Osteocyte (in vitro differentiated cells): Measurements from ENCODE around the gene ALG1. TPM values are rescaled to one million over a fixed set of nuclear protein-coding genes. Genes with fewer than 3 reads are reported as not detected.
A peak's percentile ranks its signal among the peaks of the same experiment; 100 is the strongest.
"Not testable (repeated sequence)": the region's sequence is repeated elsewhere in the genome, so short reads cannot be mapped to it uniquely, and the experiment has no call there.

Experiments
- DNase-seq: peaks from one replicate; pipeline ENCODE4 v3.0.0; 2021; ENCODE audit warnings: mixed read lengths; ENCODE audit not compliant: unreplicated experiment; ENCODE audit errors: extremely low spot score
- H3K27ac Mint-ChIP-seq: one replicate; pipeline ENCODE4 v1.8.0; 2021; ENCODE audit warnings: mild to moderate bottlenecking, mixed read lengths; ENCODE audit not compliant: unreplicated experiment
- H3K27me3 Mint-ChIP-seq: one replicate; pipeline ENCODE4 v1.8.0; 2021; ENCODE audit warnings: mixed read lengths; ENCODE audit not compliant: unreplicated experiment
- H3K36me3 Mint-ChIP-seq: one replicate; pipeline ENCODE4 v1.8.0; 2021; ENCODE audit warnings: mixed read lengths; ENCODE audit not compliant: unreplicated experiment
- H3K4me1 Mint-ChIP-seq: one replicate; pipeline ENCODE4 v1.8.0; 2021; ENCODE audit warnings: mixed read lengths; ENCODE audit not compliant: unreplicated experiment
- H3K4me3 Mint-ChIP-seq: one replicate; pipeline ENCODE4 v1.8.0; 2021; ENCODE audit warnings: mild to moderate bottlenecking, moderate library complexity, mixed read lengths; ENCODE audit not compliant: unreplicated experiment
- H3K9me3 Mint-ChIP-seq: one replicate; pipeline ENCODE4 v1.8.0; 2021; ENCODE audit warnings: mixed read lengths; ENCODE audit not compliant: unreplicated experiment
- total RNA-seq: library from RNA; stranded (reverse); gene quantifications from 2 replicates; pipeline ENCODE4 v1.2.1, GENCODE V29; 2021
- TF ChIP-seq, protein P1 (sequence below): fragments of 200-600 bp; sonication (generic); IDR thresholded peaks from 2 replicates; pipeline ENCODE4 v1.5.0; 2021; ENCODE audit warnings: antibody characterized with exemption, mild to moderate bottlenecking, moderate library complexity

ALG1 gene
- total RNA-seq, 1 donor from 2014 or later = 31.6 TPM

DNA sequence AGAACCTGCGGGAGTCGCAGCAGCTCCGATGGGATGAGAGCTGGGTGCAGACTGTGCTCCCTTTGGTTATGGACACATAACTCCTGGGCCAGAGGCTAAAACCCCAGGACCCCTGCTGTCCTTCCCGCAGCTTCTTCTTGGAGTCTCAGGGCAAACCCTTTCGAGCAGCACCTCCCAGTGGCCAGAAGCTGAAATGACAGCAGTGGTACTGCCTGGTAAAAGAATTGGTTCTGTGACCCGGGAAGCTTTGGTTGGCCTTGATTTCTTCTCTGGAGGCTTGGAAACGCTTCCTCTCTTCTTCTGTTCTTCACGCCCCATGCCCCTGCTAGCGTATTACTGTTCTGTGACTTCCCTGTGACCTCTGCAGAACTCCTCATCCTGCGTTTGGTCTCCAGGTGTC, 13.2 kb downstream of the ALG1 start:
- not testable (repeated sequence) for H3K4me3 Mint-ChIP-seq, H3K9me3 Mint-ChIP-seq, H3K4me1 Mint-ChIP-seq, H3K27ac Mint-ChIP-seq, H3K27me3 Mint-ChIP-seq, DNase-seq
- TF ChIP-seq, protein P1, sequence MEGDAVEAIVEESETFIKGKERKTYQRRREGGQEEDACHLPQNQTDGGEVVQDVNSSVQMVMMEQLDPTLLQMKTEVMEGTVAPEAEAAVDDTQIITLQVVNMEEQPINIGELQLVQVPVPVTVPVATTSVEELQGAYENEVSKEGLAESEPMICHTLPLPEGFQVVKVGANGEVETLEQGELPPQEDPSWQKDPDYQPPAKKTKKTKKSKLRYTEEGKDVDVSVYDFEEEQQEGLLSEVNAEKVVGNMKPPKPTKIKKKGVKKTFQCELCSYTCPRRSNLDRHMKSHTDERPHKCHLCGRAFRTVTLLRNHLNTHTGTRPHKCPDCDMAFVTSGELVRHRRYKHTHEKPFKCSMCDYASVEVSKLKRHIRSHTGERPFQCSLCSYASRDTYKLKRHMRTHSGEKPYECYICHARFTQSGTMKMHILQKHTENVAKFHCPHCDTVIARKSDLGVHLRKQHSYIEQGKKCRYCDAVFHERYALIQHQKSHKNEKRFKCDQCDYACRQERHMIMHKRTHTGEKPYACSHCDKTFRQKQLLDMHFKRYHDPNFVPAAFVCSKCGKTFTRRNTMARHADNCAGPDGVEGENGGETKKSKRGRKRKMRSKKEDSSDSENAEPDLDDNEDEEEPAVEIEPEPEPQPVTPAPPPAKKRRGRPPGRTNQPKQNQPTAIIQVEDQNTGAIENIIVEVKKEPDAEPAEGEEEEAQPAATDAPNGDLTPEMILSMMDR = peak; percentile 63
- H3K36me3 Mint-ChIP-seq = peaks cover 21% of the 10 kb centered on the region

DNA sequence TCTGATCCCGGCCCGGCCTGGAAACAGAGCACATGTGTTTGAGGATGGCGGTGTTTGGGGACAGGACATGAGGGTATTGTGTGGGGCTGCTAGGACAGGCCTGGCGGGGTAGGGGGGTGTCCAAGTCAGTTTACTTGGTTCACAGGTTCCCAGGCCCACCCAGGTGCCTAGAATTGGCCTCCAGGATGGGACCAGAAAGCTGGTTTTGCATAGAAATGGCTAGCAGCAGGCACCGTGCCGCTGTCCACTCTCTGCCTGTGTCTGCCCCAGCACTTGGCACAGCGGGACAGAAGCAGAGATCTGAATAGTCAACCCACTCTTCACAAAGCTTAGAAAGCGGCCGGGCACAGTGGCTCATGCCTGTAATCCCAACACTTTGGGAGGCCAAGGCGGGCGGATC, 14.1 kb downstream of the ALG1 start:
- peaks cover 19% of the 10 kb centered on the region for H3K36me3 Mint-ChIP-seq
- H3K4me3 Mint-ChIP-seq, DNase-seq, H3K27ac Mint-ChIP-seq, H3K9me3 Mint-ChIP-seq, H3K27me3 Mint-ChIP-seq, H3K4me1 Mint-ChIP-seq: not testable (repeated sequence)

DNA sequence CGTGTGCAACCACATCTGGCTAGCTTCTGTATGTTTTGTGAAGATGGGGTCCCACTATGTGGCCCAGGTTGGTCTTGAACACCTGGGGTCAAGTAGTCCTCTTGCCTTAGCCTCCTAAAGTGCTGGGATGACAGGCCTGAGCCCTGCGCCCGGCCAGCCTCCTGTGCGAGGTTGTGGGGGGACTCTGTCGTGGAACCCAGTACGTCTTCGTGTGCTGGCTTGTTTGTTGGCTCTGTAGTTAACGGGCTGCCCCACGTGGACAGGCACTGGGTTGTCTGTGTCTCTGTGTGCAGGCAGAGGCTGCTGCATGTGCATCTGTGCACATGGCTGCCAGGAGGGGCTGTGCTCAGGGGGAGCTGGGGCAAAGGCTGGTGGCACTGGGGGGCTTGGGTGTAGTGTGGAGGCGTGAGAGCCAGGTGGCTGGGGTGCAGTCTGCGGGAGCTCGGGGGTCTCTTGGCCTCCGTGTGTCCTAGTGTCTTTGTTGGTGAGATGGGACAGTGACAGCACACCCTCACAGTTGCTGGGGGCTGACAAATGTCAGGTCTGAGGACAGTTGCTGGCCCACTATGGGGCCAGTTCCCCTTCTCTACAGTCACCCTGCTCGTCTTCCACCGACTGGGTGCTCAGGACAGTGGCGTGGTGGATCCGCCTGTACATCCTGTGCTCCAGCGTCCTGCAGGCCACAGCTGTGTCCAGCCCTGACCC, 16.6 kb downstream of the ALG1 start:
- not testable (repeated sequence) for H3K9me3 Mint-ChIP-seq, H3K4me3 Mint-ChIP-seq, H3K27me3 Mint-ChIP-seq, DNase-seq, H3K4me1 Mint-ChIP-seq, H3K27ac Mint-ChIP-seq
- peaks cover 18% of the 10 kb centered on the region for H3K36me3 Mint-ChIP-seq

DNA sequence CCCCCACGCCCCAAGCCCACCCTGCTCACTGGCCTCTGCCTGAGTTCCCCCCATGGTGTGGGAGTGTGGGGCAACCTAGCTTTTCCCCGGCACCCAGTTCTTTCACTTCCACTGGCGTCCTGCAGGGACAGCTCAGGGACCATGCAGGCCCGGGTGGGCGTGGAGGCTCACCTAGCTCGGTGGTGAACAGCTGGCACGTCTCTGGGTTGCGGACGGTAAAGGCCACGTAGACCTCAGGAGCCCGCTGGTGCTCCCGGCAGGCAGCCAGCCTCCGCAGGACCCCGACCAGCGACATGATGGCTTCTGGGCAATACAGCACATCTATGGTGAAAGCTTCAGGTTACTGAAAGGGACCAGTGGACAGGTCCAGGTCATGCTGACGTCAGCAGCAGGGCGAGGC, 17.3 kb downstream of the ALG1 start:
- DNase-seq, H3K27ac Mint-ChIP-seq, H3K27me3 Mint-ChIP-seq, H3K4me3 Mint-ChIP-seq, H3K9me3 Mint-ChIP-seq, H3K4me1 Mint-ChIP-seq: not testable (repeated sequence)
- peaks cover 16% of the 10 kb centered on the region for H3K36me3 Mint-ChIP-seq

DNA sequence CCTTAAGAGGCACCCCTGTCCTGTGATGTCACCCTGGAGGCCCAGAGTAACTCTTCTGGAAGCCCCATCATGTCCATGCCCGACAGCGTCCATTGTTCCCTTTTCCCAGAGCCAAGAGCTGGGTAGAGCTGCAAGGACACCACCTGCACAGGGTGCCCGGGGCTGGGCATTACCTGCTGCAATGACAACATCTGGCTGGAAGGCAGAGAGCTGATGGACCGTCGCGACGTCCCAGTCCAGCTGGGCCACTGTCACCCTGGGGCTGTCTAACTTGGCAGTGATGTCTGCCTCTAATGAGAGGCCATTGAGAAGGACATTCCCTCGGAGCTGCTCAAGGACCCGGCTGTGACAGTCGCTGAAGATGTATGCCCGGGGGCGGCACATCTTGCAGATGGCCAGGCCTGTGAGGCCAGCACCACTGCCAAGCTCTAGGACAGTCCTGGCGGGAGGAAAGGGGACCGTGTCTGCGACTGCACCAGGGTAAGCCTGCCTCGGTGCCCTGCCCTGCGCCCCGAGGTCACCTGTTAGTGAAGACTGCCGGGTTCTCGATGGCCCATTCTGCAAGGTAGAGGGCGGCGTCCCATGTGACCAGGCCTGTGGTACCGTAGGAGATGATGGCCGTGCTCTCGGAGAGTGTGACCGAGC, 18.4 kb downstream of the ALG1 start:
- DNase-seq, H3K27me3 Mint-ChIP-seq, H3K9me3 Mint-ChIP-seq, H3K4me3 Mint-ChIP-seq, H3K27ac Mint-ChIP-seq, H3K36me3 Mint-ChIP-seq, H3K4me1 Mint-ChIP-seq: not testable (repeated sequence)

DNA sequence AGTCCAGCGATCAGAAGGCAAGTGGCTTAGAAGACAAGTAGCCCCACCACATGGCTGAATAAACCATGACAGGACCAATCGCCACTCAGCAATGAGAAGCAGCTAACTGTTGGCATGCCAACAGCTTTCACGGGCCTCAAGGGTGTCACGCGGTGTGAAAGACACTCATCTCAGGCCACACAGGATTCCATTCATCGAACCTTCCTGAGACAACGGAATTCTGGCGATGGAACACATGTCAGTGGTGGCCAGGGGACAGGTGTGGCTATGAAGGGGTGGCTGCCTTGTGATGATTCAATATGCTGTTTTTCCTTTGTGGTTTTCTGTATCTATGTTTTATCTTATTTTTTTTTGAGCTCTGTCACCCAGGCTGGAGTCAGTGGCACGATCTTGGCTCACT, 18.9 kb downstream of the ALG1 start:
- H3K9me3 Mint-ChIP-seq, H3K4me3 Mint-ChIP-seq, H3K27me3 Mint-ChIP-seq, DNase-seq, H3K36me3 Mint-ChIP-seq, H3K4me1 Mint-ChIP-seq, H3K27ac Mint-ChIP-seq: not testable (repeated sequence)

DNA sequence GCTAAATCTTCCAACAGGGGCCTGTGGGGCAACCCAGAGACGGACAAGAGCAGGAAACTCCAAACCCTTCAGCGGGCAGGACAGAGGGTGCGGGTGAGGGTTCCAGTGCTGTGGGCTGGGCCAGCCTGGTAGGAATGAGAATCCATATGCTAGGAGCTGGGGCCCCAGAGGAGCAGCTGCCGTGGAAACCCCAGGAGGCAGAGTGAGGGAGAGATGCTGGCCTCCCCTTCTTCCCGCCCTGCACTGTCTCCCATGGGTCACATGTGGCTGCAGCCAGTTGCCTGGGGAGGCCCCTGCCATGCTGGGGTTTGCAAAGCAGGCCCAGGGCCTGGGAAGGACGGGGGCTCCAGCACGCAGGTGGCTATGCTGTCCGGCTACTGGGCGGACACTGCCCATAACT, 21.4 kb downstream of the ALG1 start:
- H3K4me3 Mint-ChIP-seq, H3K27me3 Mint-ChIP-seq, H3K9me3 Mint-ChIP-seq, DNase-seq, H3K27ac Mint-ChIP-seq, H3K36me3 Mint-ChIP-seq: not testable (repeated sequence)
- peaks cover 13% of the 10 kb centered on the region for H3K4me1 Mint-ChIP-seq

DNA sequence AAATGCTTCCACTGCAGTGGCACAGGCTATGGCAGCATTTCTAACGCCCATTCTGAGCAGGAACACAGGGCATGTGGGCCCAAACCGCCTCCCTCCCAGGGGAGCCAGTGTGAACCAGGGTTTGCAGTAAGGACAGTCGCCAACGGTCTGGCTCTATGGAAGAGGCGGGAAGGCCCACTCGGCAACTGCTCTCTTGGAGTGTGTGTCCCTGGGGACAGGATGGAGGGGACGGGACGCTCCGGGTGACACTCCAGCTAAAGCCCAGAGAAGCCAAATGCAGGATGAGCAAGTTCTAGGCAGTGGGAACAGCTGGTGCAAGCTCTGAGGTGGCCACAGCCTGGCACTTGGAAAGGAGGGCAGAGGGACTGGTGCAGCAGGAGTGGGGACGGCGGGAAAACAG, 22.1 kb downstream of the ALG1 start:
- H3K4me1 Mint-ChIP-seq = peaks cover 14% of the 10 kb centered on the region
- H3K27me3 Mint-ChIP-seq, DNase-seq, H3K27ac Mint-ChIP-seq, H3K36me3 Mint-ChIP-seq, H3K9me3 Mint-ChIP-seq, H3K4me3 Mint-ChIP-seq: not testable (repeated sequence)

DNA sequence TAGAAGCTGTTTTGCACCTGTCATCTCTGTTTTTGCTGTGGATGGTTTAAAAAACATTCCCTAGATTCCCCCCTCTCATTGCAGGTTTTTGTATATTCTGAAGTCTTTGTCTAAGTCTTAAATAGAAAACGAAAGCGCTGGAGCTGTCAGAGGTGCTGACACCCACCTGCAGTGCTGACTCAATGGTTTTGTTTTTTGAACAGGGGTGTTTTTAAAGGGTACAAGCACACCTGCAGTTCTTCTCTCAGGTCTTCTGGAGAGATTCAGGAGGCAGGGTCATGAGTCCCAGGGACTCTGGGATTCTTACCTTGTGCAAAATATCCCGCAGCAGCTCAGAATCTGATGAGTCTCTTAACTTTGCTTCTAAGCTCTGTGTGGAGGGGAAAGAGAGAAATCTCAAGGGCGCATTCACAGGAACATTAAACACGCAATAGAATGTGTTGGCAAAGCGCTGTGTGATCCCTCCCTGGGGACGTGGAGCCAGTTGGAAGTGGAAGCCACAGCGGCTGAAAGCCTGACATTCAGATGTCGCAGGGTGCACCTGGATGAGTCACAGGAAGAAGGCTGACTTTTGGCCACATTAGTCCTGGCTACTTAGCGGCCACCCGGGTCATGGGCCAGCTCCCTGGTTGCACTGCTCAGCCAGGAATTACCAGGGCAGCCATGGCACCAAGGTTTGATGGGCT, 23.6 kb downstream of the ALG1 start:
- not testable (repeated sequence) for DNase-seq, H3K27ac Mint-ChIP-seq, H3K27me3 Mint-ChIP-seq, H3K36me3 Mint-ChIP-seq, H3K4me3 Mint-ChIP-seq, H3K9me3 Mint-ChIP-seq
- peaks cover 17% of the 10 kb centered on the region for H3K4me1 Mint-ChIP-seq

DNA sequence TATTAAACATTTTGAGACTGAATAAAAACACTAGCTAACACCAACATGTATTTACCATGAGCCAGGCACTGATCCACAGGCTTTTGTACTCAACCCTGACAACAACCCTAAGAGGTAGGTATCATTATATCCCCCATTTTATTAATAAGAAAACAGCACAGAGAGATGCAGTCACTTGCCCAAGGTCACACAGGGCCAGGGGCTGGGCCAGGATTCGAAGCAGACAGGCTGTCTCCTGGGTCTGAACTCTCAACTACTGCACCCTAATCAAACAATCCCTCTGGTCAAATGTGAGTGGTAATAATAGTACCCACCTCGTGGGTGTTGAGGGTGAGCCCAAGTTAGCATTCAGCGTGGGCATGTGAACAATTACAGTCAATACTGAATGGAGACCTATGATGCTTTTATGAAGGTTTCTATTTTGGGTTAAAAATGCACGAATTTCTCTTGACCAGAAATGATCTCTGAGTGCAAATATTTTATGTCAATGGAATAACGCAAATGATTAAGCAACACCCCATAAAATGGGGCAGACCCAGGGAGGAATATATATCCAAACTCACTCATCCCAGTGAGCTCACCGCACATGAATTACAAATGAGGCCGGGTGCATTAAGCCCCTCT, 24.9 kb downstream of the ALG1 start:
- H3K36me3 Mint-ChIP-seq = not testable (repeated sequence)

DNA sequence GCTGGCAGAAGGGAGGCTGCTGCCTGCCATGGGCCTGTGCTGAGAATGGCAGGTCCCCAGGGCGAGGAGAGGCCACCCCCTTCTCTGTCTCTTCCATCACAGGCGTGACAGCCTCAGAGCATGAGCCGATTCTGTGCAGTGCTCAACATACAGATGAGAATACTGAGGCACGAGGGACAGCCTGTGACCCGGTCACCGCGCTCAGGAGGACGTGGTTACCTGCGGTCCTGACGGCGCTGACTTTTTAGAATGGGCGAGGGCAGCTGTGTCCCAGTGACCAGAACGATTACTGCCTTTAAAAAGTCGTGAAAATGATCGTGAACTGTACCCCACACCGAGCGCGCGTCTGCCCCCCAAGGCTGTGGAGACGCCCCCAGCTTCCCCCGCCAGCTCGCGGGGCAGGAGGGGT, 25.4 kb downstream of the ALG1 start:
- not testable (repeated sequence) for DNase-seq, H3K9me3 Mint-ChIP-seq, H3K36me3 Mint-ChIP-seq
- H3K4me3 Mint-ChIP-seq = peak overlapping the region; percentile 81
- peaks cover 16% of the 10 kb centered on the region for H3K4me1 Mint-ChIP-seq
- H3K27ac Mint-ChIP-seq = peak overlapping the region; percentile 56
- peaks cover 12% of the 10 kb centered on the region for H3K27me3 Mint-ChIP-seq

More for the DNA sequence above, 24.9 kb downstream of the ALG1 start:
- H3K9me3 Mint-ChIP-seq, DNase-seq: not testable (repeated sequence)
- peak overlapping the region; percentile 56 for H3K27ac Mint-ChIP-seq
- peak overlapping the region; percentile 81 for H3K4me3 Mint-ChIP-seq
- peaks cover 17% of the 10 kb centered on the region for H3K4me1 Mint-ChIP-seq
- peaks cover 12% of the 10 kb centered on the region for H3K27me3 Mint-ChIP-seq
